C1 segment of cervical spinal cord (tissue), 14 donors: ENCODE measurements around the gene C2orf76.
"Not testable (repeated sequence)": the region's sequence is repeated elsewhere in the genome, so short reads cannot be mapped to it uniquely, and the experiment has no call there.

Source experiments
- DNase-seq, 14 donors: peaks; one replicate each; lab custom pipeline; 2025; lab: John Stamatoyannopoulos, UW

Gene C2orf76

DNA sequence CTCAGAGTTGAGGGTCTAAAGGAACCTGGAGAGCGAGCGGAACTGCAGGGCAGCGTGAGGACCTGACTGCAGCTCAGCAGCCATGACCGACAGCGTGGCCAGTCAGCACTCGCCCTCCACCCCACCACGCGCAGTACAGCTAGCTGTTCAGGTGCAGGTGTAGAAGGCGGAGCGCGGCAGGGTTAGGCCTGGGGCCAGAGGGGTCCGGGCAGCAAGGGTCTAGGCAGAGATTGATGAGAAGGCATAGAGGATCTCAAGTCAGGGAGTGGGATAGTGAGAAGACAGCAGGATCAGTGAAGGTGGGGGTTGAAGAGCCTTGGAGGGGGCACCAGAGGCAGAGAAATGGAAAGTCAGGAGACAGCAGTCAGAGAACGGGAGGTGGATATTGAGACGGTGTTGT, 72.0 kb downstream of the C2orf76 start:
- no peak for DNase-seq

DNA sequence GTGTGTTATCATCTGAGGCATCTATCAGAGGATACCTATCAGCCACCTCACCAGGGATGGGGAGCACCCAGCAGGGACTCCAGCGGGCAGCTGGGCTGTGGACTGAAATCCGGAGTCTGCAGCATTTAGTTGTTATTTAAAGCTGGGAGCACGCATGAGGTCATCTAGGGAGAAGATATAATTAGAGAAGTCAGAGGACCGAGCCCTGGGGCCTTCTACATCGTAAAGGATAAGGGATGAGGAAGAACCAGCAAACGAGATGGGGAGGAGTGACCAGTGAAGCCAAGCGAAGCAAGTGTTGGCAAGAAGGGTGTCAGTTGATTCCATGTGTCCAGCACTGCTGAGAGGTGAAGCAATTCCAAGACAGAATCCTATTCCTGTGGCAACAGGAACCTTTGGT, 72.7 kb downstream of the C2orf76 start:
- peak in 1 of 14 donors; percentile 18 for DNase-seq

DNA sequence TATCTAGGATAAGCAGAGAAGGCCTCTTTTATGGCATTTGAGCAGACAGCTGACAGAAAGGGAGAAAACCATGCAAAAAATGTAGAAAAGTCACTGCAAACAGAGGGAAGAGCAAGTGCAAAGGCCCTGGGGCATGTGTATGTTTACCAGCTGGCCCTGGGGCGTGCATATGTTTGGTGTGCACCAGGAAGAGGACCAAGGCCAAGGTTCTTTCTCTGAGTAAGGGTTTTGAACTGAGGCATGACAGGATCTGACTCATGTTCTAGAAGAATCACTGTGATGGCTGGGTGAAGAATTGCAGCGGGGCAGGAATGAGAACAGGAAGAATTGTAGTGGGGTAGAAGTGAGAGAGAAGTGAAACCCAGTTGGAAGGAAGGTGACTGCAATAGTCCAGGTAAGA, 73.4 kb downstream of the C2orf76 start:
- DNase-seq = no peak

DNA sequence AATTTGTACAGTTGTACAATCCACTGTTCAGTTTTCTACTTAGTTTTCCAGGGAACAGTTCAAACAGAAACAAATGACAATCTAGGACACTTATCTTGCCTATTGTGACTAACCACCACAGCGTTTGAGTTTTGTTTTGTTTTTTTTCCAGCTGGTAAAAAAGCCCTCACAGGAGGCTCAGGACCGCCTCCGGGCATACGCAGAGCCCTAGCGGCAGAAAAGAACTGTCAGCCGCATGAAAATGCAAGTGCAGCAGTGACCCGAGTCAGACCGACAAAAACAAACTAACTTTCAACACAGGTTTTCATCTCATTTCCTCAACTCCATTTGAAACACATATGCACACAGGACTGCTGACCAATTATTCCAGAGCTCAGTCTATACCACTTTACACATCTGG, 74.4 kb downstream of the C2orf76 start:
- no peak for DNase-seq

DNA sequence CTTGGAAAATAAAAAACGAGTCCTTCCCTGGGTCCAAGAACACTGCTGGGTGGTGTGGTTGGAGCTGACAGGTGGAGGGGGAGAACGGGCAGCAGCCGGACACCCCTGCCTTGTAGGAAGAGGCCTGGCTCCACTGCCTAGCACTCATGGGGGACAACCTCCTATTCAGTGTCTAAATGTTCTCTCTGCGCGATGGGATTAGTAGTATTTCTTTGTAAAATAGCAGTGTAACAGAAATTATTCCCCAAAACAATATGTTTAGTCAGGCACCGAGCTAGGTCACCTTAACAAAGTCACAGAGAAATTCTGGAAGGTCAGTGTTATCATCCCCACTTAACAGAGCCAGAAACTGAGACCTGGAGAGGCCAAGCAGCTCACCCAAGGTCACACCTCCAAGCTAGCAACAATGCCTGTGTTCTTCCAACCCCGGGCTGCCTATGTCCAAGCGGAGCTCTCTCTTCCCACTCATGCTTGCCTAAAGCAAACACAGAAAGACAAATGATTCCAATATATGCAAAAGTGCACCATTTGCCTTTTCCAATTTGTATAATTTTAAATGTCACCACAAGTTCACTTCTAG, 75.0 kb downstream of the C2orf76 start:
- DNase-seq = no peak

DNA sequence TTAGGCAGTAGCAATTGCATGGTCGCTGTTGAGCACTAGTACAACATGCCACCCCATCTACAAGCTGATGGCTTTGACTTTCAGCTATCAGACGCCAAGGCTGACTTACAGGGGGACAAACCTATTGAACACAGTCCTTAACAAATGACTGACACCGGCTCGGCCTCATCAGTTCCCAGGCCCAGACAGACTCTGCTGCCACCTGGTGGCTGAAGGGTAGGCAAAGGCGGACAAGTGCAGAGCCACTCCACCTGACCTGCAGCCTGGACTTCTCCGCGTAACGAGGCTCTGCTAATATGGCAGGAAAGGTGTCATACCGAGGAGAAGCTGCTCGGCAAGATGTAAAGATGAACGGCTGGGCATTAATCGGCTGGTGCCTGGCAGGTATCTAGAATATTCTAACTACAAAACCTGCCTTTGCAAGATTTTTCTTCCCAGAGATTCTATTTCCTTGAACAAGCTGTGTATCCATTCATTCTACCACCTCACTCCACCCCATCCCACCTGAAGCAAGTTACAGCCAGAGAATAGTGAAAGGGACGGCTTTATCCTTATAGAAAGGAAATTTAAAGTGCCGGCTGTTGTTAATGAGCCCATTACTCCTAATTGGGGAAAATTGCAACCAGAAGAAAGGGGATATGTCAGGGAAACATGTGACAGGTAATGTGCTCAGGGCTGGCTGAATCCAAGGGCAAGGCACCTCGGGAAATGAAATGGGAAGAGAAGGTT, 75.6 kb downstream of the C2orf76 start:
- peak in 11 of 14 donors; percentile 8 to 83 (median 49) for DNase-seq

DNA sequence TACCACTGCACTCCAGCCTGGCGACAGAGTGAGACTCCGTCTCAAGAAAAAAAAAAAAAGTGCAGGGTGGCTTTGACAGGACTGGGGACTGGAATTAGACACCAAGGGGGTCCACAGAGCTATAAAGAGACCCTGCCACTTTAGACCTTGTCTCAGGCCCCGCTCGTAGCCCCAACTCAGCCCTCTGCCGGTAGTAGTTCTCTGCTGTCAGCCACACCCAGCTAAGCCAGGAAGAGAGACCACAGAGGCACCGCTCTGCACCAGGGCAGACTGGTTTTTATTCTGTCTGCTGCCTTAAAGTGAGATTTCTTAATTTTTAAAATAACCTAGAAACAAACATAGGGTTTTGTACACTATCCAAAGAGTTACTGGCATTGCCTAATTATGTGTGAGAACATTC, 77.0 kb downstream of the C2orf76 start:
- no peak for DNase-seq

DNA sequence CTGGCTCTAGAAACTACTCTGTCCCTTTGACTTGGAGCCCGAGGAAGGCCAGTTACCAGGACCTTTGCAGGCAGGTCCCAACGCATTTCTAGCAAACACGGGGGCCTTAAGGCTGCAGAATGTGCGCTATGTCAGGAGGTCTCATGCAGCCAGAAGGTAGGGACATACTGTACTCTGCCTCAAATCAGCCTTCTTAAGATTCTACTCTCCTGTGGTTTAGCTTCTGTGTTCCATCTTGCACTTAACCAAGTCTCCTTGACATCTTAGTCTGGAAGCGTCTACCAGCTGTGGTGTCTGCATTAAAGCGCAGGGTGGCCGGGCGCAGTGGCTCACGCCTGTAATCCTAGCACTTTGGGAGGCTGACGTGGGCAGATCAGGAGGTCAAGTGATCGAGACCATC, 77.5 kb downstream of the C2orf76 start:
- DNase-seq = peak in 2 of 14 donors; percentile 23 to 35

DNA sequence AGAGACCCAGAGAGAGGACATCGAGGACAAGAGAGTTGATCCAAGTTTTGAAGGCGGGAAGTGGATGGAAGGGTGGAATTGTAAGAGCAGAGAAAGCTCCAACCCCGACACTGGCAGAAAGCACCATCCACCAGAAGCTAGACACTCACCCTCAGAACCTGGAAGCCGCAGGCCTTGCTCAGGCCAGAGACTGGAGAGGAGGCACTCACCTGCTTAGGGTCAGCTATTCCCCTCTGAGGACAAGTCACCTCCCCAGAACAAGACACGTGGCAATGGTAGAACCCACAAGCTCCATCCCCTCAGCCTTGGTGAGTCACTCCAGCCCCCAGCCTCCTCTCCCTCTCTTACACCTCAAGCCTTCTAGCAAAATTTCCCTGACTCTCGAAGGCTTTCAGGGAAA, 78.1 kb downstream of the C2orf76 start:
- DNase-seq = no peak

DNA sequence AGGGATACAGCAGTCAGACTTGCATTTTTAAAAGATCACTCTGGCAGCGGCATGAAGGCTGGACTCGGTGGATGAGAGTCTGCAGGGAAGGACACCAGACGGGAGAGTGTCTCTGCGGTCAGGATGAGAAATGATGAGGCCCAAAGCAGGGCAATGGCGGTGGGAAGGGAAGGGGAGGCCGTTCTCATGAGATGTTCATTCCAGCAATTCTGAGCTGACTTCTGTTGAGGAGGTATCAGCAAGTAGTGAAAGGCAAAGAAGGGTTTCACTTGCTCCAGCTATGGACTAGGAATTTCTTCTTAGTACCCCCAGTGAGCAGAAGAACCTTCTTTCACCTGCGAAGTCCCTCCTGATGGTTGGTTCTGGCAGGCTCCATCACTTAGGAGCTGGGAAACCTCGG, 80.0 kb downstream of the C2orf76 start:
- DNase-seq = no peak

DNA sequence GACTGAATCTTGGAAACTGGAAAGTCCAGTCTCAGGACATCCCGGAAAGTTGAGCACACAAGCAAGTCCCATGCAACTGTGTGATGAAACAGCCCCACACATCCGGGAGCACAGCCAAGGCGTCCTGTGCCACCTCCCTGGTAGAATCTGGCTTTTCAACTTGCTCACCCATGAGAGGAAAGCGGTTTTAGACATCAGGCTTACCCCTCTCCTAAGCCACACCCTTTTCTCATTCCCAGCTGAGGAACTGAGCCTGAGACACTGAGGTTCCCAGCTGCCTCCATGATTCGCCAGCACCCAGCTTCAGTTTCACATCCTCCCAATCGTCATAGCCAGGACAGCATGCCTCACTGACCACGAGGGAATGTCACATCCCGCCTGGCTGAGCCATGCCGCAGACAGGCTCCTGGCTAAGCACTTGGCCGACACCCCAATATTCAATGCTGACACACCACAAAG, 82.7 kb downstream of the C2orf76 start:
- DNase-seq = peak in 12 of 14 donors; percentile 13 to 88 (median 64)

DNA sequence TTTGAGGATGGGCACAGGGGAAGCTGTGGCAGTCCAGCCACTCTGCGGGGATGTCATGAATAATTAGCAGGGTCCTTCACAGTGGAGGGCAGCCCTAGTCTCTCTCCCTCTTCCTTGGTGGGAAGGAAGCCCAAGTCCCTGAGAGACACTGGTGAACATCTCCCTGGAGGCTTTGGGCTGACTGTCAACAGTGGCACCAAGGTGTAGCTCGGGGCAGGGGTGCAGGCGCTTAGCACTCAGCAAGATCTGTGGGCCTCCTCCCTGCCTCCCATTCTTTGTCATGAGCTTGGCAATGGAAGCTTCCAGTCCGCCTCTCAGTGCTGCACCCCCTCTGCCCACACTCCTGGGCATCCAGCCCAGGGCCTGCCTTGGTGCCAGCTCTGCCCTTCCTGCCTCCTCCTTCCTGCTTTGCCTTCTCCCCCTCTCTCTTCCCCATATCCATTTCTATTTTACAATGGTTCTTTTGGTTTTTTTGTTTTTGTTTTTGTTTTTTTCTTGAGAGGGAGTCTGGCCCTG, 83.6 kb downstream of the C2orf76 start:
- peak in 11 of 14 donors; percentile 37 to 84 (median 73) for DNase-seq

DNA sequence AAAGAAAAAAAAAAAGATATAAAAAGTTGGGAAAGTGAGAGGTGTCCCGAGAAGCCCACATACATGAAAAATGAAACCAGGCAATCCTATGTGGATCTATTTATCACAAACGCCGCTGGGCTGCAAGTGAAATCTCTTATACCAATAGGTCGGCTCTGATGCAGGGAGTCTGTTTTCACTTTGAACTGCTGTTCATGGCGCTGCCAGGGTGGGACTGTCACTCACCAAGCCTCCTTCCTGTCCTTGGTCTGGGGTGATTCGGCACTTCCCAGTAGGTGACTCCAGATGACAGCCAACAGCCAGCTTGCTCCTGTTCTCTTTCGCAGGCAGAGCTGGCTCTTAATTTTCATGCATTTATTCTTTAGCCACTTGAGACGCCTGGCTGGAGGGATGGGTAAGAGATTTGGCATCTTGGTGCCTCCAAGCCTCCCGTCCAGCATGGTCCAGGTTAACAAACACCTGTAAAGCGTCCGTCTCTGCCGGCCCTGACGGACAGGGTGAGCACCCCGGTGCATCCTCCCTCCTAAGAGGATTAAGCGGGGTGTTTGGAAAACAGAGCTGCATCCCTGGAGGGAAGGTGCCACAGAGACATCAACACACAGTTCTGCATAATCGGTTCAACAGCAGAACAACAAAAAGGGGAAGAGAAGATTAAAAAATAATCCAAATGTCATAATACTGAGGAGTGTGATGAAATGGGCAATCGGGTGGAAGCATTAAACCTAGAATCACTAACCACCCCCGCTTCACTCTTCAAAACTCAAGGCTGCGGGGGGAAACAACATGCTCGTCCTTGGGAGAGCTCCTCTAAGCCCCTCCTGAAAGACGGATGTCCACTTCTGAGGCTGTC, 84.3 kb downstream of the C2orf76 start:
- DNase-seq = peak in 1 of 14 donors; percentile 18

DNA sequence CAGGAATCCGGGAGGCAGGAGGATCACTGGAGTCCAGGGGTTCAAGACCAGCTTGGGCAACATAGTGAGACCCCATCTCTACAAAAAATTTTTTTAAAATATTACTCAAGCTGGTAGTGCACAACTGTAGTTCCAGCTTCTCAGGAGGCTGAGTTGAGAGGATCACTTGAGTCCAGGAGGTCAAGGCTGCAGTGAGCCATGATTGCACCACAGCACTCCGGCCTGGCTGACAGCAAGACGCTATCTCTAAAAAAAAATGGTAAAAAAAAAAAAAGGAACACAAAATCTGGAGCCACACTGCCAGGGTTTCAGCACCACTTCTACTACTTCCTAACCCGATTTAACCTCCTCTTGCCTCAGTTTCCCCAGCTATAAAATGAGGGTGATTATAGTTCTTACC, 86.0 kb downstream of the C2orf76 start:
- no peak for DNase-seq

DNA sequence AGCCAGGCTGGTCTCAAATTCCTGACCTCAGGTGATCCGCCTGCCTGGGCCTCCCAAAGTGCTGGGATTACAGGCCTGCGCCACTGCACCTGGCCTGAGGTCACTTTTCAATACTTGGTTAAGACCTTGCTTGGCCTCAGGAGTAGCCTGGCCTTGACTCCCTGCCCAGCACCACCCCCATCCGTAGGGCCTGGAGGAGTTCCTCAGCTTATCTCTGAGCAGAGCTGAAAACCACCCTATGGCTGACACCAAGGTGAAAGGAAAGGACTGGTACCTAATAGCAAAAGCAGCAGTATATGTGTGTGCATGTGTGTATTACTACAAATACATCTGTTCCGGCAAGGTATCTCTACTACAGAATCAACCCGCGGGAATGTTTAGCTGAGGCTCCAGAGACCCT, 87.0 kb downstream of the C2orf76 start:
- DNase-seq = no peak

DNA sequence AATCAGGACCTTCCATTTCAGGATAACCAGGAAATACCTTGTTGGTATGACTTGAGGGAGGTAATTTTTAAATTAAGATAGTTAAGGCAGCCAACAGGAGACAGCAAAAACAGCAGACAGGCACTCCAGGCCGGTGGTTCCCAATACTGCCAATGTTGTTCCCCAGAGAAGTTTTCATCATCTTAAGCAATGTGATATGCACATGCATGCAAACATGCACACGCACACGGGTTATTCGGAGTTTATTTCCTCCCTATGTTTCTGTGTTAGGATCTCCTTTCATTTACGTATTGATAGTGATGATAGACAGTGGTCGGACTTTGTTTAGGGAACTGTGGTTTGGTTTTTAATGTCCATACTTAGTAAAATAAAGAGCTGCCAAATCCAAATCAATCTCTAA, 87.7 kb downstream of the C2orf76 start:
- no peak for DNase-seq

DNA sequence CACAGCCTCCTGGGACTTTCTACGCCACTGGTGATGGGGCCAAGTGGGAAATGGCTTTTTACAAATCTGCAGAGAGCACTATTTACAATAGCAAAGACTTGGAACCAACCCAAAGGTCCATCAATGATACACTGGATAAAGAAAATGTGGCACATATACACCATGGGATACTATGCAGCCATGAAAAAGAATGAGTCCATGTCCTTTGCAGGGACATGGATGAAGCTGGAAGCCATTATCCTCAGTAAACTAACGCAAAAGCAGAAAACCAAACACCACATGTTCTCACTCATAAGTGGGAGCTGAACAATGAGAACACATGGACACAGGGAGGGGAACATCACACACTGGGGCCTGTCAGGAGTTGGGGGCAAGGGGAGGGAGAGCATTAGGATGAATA, 88.2 kb downstream of the C2orf76 start:
- DNase-seq = not testable (repeated sequence)

DNA sequence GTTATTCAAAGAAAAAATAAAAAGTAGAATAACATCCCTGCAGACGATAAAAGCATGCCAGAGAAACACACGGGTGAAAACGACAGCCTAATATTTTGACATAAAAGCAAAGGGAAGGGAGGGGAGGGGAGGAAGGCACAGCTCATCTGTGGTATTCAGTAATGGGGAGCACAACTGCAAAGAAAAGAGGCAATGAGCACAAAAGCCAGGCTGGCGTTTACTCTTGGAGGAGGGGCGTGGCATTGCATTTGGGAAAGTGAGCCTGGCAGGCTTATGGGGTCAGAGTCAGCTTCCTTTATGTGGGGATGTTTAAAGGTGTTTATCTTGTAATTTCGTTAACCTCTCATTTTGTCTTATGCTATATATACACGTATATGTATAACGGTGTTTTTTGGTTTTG, 89.8 kb downstream of the C2orf76 start:
- no peak for DNase-seq

DNA sequence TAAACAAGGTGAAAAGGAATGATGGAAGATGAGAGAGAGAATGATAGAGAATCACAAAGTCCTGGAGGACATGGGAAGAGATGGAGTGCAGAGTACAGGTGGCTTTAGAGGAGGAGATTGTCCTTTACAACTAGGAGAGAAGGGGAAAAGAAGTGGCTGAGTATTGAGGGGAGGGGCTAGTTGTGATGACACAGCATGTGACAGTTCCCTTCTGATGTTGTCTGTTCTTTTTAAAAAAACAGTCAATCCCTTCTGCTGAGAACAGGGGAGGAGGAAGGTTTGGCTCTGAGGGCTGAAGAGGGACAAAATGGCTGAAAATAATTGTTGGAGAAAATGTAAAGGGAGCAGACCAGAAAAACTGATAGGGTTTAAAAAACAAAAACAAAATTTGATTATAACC, 99.0 kb downstream of the C2orf76 start:
- no peak for DNase-seq

DNA sequence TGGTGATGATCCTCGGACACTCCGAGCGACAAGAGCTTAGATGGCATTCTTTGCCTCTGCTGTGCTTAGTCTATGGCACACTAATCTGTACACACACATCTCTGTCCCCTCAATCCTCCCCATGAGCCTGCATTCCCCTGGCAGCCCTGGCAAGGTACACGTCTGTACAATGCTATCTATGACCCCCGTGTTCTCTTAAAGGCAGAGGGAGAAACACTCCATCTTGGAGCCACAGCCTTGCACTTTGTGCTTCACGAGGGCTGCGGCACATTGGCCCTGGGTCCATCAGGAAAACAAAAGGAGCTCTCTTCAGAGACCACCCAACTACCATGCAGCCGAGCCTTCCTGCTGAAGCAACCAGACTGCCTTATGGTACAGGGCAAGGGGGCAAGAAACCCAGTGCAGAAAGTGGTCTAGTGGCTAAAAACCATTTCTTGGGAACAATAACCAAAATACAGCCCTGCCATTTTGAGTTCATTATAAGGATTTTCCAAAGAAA, 100.5 kb downstream of the C2orf76 start:
- no peak for DNase-seq

DNA sequence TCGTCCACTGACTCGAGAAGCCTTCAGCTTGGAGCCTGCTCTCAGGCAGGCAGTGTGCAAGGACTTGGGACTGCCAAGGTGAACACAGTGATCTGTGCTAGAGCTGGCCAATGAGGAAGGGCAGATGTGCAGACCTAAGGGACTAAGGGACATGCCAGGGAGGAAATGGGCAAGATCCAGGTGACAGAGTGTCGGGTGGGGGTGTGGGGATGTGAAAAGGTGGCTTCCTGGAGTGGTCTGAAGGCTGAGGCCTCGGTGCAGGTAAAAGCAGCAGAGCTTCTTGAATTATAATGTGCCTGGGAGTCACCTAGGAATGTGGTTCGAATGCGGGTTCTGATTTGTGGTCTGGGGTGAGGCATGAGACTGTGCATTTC, 101.0 kb downstream of the C2orf76 start:
- no peak for DNase-seq
